AG04450 (cell line): ENCODE measurements around the gene POMT1. TPM values are rescaled to one million over a fixed set of nuclear protein-coding genes. Genes with fewer than 3 reads are reported as not detected.

Experiments used
- CTCF ChIA-PET: fragments of 300-600, 350-600 bp; formaldehyde crosslinking; extraction: SDS; loops from one replicate; lab custom pipeline; 2022; ENCODE audit warnings: antibody characterized with exemption, inconsistent platforms; lab: Charles Lee
- POLR2A ChIA-PET: fragments of 350-600 bp; formaldehyde crosslinking; extraction: SDS; loops from one replicate; lab custom pipeline; 2021; ENCODE audit warnings: antibody characterized with exemption, inconsistent platforms; lab: Yijun Ruan, JAX
- DNase-seq: peaks from one replicate; pipeline ENCODE4 v3.0.0-alpha.2; 2011; ENCODE audit warnings: low read depth, low spot score
- H3K27ac ChIP-seq: one replicate; pipeline ENCODE4 v1.5.1; 2012; ENCODE audit warnings: low read depth, low read length, control low read depth
- H3K27me3 ChIP-seq: one replicate; pipeline ENCODE4 v1.6.0; 2012; ENCODE audit warnings: low read length; ENCODE audit not compliant: control insufficient read depth, insufficient read depth
- H3K4me3 ChIP-seq: 2 replicates; pipeline ENCODE4 v1.5.1; 2011; ENCODE audit warnings: mild to moderate bottlenecking, low read depth, low read length, control low read depth
- H3K9me3 ChIP-seq: 2 replicates; pipeline ENCODE4 v1.5.1; 2012; ENCODE audit warnings: low read length; ENCODE audit not compliant: control insufficient read depth, insufficient read depth
- CTCF ChIP-seq: IDR thresholded peaks from 2 replicates; pipeline ENCODE4 v1.5.1; 2011; ENCODE audit warnings: low read depth, low read length, control low read depth, inconsistent platforms
- polyA plus RNA-seq: library from polyadenylated mRNA; depleted of rRNA; stranded (reverse); fragments of >200 nt; gene quantifications from 2 replicates; pipeline ENCODE4 v1.2.3, GENCODE V29; 2011

Gene POMT1
- polyA plus RNA-seq, 1 experiment, result 23.8 TPM

GRCh38 chr9:131534721-131535237 is 32.1 kb downstream of the POMT1 start:
- H3K9me3 ChIP-seq, result no peaks in the 10 kb centered on the region; the same call in none of the 2 replicates
- no peak for DNase-seq
- no peak for TF ChIP-seq CTCF
- CTCF ChIA-PET, result no interaction called here
- H3K27me3 ChIP-seq, result no peaks in the 10 kb centered on the region
- no peak overlapping the region for H3K4me3 ChIP-seq
- POLR2A ChIA-PET, result interaction anchor here (1.2 kb wide), 1 partner anchor 28 kb away, joined by 3 read pairs; no protein-coding TSS in a partner anchor
- no peak overlapping the region for H3K27ac ChIP-seq

GRCh38 chr9:131537946-131538345 is 35.2 kb downstream of the POMT1 start:
- no peak overlapping the region for H3K27ac ChIP-seq
- DNase-seq, result no peak
- TF ChIP-seq CTCF, result no peak
- CTCF ChIA-PET, result no interaction called here
- no peak overlapping the region for H3K4me3 ChIP-seq
- H3K9me3 ChIP-seq, result peaks cover 8% of the 10 kb centered on the region
- peaks cover 3% of the 10 kb centered on the region for H3K27me3 ChIP-seq
- POLR2A ChIA-PET, result no interaction called here

- Histone ChIP-seq H3K27ac (peak overlapping the region; percentile 11), H3K4me3 (no peak overlapping the region), H3K27me3 (peaks cover 6% of the 10 kb centered on the region), H3K9me3 (peaks cover 22% of the 10 kb centered on the region)
- no peak for TF ChIP-seq CTCF
- CTCF ChIA-PET, result no interaction called here
- no peak for DNase-seq
- POLR2A ChIA-PET, result no interaction called here
Observed at GRCh38 chr9:131539223-131539923, 36.7 kb downstream of the POMT1 start.

- ChIA-PET POLR2A (no interaction called here), CTCF (no interaction called here)
- peaks cover 39% of the 10 kb centered on the region for H3K9me3 ChIP-seq
- H3K27me3 ChIP-seq, result peaks cover 36% of the 10 kb centered on the region
- TF ChIP-seq CTCF, result no peak
- no peak overlapping the region for H3K27ac ChIP-seq
- no peak overlapping the region for H3K4me3 ChIP-seq
- DNase-seq, result no peak
Observed at GRCh38 chr9:131543141-131543540, 40.4 kb downstream of the POMT1 start.
